ENCODE measurements around the gene GSTM4. TPM values are rescaled to one million over a fixed set of nuclear protein-coding genes. Genes with fewer than 3 reads are reported as not detected.

The GSTM4 gene
- total and polyA plus RNA-seq, 2 of the 8 experiments (the other 6 are each of a cell fraction or from before 2014, with no cell fraction given): 11.3 to 31.4 TPM

GRCh38 chr1:109657395-109657794 is 1.5 kb downstream of the GSTM4 start (continued):
- TF ChIP-seq ASH2L (IDR thresholded peaks at IDR 0.05; ENCODE audit: low read length) (no peak), FOSL1 (IDR thresholded peaks at IDR 0.05; ENCODE audit: insufficient read depth, low read depth, low read length) (no peak)
